ENCODE data around the gene TMEM63A.
A peak's percentile ranks its signal among the peaks of the same experiment; 100 is the strongest.

The TMEM63A gene

DNA sequence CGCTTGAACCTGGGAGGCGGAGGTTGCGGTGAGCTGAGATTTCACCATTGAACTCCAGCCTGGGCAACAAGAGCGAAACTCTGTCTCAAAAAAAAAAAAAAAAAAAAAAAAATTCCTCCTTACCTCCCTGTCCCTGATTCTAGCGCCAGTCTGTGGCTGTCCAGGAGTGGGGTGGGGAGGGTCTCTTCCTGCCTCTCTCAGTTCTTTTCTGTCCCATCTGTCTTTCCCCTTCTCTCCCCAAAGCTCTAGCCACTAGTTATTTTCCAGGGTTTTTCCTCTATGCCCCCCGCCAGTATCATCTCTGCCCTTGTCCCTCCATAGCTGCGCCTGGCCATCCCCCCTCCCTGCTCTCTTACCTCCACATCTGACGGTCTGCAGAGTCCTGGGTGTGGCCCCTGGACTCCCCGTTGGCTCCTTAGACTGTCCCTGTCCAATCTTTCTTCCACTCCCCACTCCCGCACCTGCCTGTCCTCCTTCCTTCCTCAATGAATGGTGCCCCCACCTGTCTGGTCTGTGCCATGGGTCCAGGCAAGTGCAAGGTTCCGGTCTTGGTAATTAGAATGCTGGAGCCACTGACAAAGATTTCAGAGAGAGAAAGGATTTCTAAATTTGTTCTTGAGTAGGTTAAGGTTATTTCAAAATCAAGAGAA, 1.6 kb upstream of the TMEM63A start:
- DNase-seq: no peak

GRCh38 chr1:225882694-225883615, 775 bp upstream of the TMEM63A start:
- DNase-seq: no peak

DNA sequence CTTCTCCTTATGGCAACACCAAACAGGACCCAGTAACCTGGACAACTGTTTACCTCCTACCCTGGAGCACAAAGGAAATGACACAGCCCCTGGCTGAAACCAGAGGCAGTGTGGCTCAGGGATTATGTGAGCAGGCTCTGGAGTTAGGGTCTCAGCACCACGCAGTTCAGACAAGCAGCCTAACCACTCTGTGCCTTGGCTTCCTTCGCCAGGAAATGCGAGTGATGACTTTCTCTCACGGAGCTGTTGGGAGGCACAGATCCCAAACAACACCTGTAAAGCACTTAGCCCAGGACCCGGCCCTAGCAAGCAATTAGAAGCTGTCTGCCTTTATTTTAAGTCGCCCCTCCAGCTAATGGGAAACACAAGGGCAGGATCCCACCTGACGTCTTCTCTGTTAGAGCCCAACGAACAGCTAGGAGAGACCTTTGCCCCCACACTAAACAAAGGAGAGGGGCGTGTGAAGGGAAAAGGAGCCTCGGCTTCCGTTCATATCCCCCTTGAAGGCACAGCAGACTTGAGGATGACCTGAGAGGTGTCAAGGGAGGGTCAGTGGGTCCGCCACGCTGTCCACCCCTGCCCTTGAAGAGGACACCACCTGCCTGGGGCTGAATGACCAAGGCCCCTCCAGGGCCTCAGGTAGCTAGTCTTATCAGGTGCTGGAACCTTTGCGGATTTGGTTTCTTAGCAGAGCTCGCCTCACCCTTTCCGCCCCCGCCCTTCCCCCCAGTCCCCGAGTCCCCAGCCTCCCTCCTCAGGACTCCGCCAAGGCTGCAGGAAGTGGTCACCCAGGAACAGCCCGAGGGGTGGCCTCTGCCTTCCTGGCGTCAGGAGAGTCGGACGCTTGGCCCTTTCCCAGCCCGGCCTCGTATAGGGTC, 860 bp downstream of the TMEM63A start:
- DNase-seq: no peak

- no peak for DNase-seq
Measured at GRCh38 chr1:225880636-225881035, 1.5 kb downstream of the TMEM63A start.

- no peak for DNase-seq
Measured at GRCh38 chr1:225880222-225880588, 2.0 kb downstream of the TMEM63A start.

DNA sequence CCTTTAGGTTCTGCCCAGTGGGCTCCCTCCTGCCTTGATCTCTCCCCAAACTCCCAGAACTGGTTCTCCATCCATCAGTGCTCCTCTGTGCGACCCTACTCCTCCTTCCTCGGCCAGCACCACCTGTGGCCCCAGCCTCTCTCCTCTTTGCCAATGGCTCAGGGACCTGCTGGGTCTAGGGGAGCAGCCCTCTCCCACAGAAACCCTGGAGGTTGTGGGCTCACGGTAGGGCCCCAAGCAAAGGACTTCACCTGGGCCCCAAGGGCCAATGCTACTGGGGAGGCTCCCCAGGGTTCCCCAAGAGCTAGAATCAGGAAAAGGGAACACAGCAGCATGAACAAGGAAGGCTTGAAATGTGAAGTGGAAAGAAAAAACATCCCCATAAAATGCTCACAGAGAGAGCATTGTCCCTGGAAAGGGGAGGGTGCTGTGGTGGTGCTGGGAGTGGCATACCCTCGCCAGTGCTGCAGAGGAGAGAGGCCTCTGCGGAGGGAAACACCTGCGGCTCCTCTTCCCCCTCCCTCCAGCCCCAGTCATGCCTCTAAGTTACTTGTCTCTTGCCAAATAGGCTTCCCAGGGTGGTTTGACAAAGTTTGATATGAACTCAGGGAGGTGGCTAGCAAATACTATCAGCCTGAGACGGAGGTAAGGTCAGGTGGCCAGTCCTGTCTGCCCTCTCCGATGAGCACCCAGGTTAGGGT, 2.5 kb downstream of the TMEM63A start:
- DNase-seq: no peak

- no peak for DNase-seq
Measured at GRCh38 chr1:225878282-225878681, 3.9 kb downstream of the TMEM63A start.

DNA sequence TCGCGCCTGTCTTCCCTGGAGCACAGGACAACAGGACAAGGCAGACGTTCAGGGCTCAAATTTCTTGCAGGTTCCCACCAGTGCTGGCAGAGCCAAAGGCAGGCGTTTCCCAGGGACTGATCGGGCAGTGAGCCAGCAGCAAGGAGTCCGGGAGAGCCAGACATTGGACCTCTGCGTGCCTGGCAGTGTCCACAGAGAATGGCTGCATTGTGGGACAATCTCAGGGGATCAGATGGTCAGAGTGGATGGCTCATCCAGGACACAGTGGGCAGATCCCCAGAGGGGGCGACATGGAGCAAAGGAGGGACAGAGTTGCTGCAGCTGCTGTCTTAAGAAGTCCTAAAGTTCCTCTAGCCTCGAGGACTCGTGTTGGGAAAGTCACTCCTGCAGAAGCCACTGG, 4.6 kb downstream of the TMEM63A start:
- peak in 1 of 2 experiments; percentile 19 for DNase-seq

DNA sequence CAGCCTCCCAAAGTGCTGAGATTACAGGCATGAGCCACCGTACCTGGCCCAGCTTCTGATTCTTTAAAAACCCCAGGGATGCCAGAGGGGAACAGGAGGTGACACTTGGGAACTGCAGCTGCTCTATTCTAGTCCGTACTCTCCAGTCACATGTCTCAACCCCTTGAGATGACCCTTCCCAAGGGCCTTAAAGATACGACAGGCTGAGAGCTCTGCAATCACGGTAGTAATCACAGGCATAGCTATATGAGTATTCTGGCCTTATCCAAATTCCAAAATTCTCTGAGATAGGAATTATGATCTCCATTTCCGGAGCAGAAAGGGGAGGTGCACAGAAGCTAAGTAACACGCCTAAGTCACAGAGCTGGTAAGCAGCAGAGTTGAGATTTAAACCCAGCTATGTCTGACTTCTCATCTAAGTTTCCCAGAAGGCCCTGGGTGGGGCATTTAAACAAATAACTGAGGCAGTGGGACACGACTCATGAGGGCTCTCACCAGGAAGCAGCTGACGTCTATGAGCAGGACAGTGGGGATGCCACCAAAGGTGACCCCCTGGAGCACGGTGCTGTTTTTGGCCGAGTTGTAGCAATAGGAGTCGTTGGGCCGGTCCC, 5.2 kb downstream of the TMEM63A start:
- DNase-seq: no peak

- DNase-seq: no peak
Measured at GRCh38 chr1:225875044-225875815, 7.0 kb downstream of the TMEM63A start.

DNA sequence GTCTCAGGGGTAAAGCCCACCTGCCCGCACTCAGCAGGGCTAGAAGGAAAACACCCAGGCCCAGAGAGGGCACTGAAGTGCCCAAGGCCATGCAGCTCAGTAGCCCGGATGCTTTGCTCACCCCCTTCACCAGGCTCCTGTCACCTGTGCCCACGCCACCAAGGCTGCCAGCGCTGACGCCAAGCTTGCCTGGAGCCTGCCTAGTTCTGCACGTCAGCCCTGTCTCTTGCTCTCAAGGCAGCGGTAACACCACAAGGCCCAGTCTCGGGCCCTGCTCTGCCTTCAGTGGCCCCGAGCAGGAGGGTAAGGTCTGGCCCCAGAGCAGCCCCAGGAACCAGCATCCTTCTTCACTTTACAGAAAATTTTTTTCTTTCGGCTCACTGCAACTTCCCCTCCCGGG, 7.7 kb downstream of the TMEM63A start:
- no peak for DNase-seq

- DNase-seq: no peak
Measured at GRCh38 chr1:225873281-225873850, 8.8 kb downstream of the TMEM63A start.

GRCh38 chr1:225872075-225872430, 10.1 kb downstream of the TMEM63A start:
- DNase-seq: no peak

- peak in 1 of 2 experiments; percentile 38 for DNase-seq
Measured at GRCh38 chr1:225871359-225872074, 10.7 kb downstream of the TMEM63A start.

- DNase-seq: no peak
Measured at GRCh38 chr1:225870911-225871310, 11.3 kb downstream of the TMEM63A start.

GRCh38 chr1:225868631-225869330, 13.4 kb downstream of the TMEM63A start:
- DNase-seq: no peak

GRCh38 chr1:225866981-225867380, 15.2 kb downstream of the TMEM63A start:
- no peak for DNase-seq

GRCh38 chr1:225866061-225866837, 15.9 kb downstream of the TMEM63A start:
- DNase-seq: no peak

DNA sequence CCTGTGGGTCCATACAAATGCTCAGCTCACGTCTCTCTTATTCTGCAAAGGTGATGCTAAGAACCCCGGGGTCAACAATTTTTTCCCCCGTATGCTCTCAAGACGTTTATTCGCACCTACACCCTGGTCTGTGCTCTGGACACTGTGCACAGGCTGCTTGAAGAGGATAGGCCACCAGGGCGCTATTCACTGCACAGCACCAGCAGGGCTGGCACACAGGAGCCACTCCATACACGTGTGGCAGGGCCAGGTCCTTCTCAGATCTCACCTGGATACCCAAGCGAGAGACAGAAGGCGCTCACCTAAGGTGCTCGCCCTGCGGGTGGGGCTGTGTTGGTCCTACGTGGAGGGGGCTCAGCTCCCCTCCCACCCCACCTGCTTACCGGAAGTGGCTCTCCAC, 16.7 kb downstream of the TMEM63A start:
- DNase-seq: no peak

All from NCI-H1930 (cell line).